Measurements from ENCODE around the gene PIEZO2. TPM values are rescaled to one million over a fixed set of nuclear protein-coding genes. Genes with fewer than 3 reads are reported as not detected.
"Not testable (repeated sequence)": the region's sequence is repeated elsewhere in the genome, so short reads cannot be mapped to it uniquely, and the experiment has no call there.

Gene PIEZO2
- total and polyA plus RNA-seq, 2 experiments from 2014 or later = 24.5 to 70.8 TPM

DNA sequence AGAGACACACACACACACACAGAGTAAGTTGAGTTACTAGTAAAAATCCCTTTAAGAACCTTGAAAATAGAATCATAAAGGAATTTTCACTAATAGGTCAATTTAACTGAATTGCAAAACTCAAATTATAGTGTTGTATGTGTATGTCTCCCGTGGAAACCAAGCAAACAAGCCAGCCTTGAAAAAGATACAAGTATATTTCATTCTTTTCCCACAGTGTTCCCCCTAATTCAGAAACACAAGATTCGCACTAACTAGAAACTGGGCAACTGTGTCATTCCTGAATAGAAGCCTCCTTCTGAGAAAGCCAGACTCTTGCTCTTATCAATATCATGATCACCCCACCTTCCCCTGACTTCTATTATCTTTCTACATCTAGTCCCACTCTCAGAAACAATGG, 229.5 kb downstream of the PIEZO2 start:
- WGBS (ENCODE audit: low lambda C conversion rate, missing lambda C conversion rate) = 94% methylated on average over 2 of the region's 2 CpGs
- TF ChIP-seq, protein P1, sequence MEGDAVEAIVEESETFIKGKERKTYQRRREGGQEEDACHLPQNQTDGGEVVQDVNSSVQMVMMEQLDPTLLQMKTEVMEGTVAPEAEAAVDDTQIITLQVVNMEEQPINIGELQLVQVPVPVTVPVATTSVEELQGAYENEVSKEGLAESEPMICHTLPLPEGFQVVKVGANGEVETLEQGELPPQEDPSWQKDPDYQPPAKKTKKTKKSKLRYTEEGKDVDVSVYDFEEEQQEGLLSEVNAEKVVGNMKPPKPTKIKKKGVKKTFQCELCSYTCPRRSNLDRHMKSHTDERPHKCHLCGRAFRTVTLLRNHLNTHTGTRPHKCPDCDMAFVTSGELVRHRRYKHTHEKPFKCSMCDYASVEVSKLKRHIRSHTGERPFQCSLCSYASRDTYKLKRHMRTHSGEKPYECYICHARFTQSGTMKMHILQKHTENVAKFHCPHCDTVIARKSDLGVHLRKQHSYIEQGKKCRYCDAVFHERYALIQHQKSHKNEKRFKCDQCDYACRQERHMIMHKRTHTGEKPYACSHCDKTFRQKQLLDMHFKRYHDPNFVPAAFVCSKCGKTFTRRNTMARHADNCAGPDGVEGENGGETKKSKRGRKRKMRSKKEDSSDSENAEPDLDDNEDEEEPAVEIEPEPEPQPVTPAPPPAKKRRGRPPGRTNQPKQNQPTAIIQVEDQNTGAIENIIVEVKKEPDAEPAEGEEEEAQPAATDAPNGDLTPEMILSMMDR (IDR thresholded peaks at IDR 0.05; ENCODE audit: poor library complexity) = no peak
- TF ChIP-seq EZH2 (IDR thresholded peaks at IDR 0.05; ENCODE audit: borderline replicate concordance) = no peak
- no peak for TF ChIP-seq EZH2phosphoT487 (IDR thresholded peaks at IDR 0.05; ENCODE audit: low read depth, severe bottlenecking, unreplicated experiment)

DNA sequence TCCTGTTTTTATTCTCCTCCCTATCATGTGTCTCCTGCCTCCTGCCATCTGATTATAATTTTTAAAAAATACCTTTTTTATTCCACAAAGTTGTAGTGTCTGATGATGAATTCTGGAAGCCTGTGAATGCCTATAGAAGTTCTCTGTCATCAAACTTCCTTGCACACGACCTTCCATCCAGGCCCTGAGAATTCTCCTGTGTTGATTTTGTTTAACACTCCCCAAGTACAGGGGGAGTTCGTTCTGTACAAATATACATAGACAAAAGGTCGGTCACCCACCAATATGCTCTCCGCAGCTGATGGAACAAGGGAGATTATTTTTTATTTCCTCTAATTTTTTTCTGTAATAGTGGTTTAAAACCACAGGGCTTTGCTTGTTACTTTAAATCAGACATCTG, 232.5 kb downstream of the PIEZO2 start:
- 41% methylated on average over 4 of the region's 4 CpGs for WGBS (ENCODE audit: low lambda C conversion rate, missing lambda C conversion rate)
- H3K4me2 ChIP-seq = no peak overlapping the region
- H3K27me3 ChIP-seq = no peaks in the 10 kb centered on the region
- TF ChIP-seq EZH2 (IDR thresholded peaks at IDR 0.05; ENCODE audit: borderline replicate concordance) = no peak
- no peak for TF ChIP-seq EZH2phosphoT487 (IDR thresholded peaks at IDR 0.05; ENCODE audit: low read depth, severe bottlenecking, unreplicated experiment)
- TF ChIP-seq, protein P1 (IDR thresholded peaks at IDR 0.05; ENCODE audit: poor library complexity) = no peak
- H3K79me2 ChIP-seq = no peaks in the 10 kb centered on the region
- DNase-seq (ENCODE audit: low spot score) = no peak
- H4K20me1 ChIP-seq (ENCODE audit: insufficient read depth, poor library complexity, severe bottlenecking) = no peaks in the 10 kb centered on the region
- H3K27ac ChIP-seq = no peak overlapping the region
- H3K9me3 ChIP-seq (ENCODE audit: low read depth) = no peaks in the 10 kb centered on the region
- peaks cover 12% of the 10 kb centered on the region for H3K4me1 ChIP-seq (ENCODE audit: insufficient read depth)
- H3K36me3 ChIP-seq (replicated peaks; ENCODE audit: insufficient read depth, low read depth) = no peaks in the 10 kb centered on the region
- H3K9me2 ChIP-seq (replicated peaks; ENCODE audit: insufficient read depth) = no peaks in the 10 kb centered on the region
- no peak overlapping the region for H3K4me3 ChIP-seq
- no peak overlapping the region for H2AFZ ChIP-seq

More for the DNA sequence above, 229.5 kb downstream of the PIEZO2 start:
- DNase-seq (ENCODE audit: low spot score) = no peak
- H3K4me1 ChIP-seq (ENCODE audit: insufficient read depth) = no peaks in the 10 kb centered on the region
- no peaks in the 10 kb centered on the region for H3K9me3 ChIP-seq (ENCODE audit: low read depth)
- no peak overlapping the region for H3K4me2 ChIP-seq
- H3K27me3 ChIP-seq = no peaks in the 10 kb centered on the region
- H2AFZ ChIP-seq = no peak overlapping the region
- no peak overlapping the region for H3K27ac ChIP-seq
- no peaks in the 10 kb centered on the region for H3K79me2 ChIP-seq
- H3K9me2 ChIP-seq (replicated peaks; ENCODE audit: insufficient read depth) = no peaks in the 10 kb centered on the region
- no peaks in the 10 kb centered on the region for H3K36me3 ChIP-seq (replicated peaks; ENCODE audit: insufficient read depth, low read depth)
- no peak overlapping the region for H3K4me3 ChIP-seq
- H4K20me1 ChIP-seq (ENCODE audit: insufficient read depth, poor library complexity, severe bottlenecking) = no peaks in the 10 kb centered on the region

DNA sequence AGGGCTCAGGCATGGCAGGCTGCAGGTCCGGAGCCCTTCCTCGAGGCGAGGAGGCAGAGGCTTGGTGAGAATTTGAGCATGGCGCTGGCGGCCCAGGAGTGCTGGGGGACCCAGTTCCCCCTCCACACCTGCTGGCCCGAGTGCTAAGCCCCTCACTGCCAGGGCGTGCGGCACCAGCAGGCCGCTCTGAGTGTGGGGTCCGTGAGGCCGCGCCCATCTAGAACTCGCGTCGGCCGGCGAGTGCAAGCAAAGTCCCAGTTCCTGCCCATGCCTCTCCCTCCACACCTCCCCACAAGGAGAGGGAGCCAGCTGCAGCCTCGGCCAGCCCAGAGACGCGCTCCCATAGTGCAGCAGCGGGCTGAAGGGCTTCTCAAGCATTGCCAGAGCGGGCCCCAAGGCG, 233.0 kb downstream of the PIEZO2 start:
- no peak overlapping the region for H3K27ac ChIP-seq
- TF ChIP-seq EZH2 (IDR thresholded peaks at IDR 0.05; ENCODE audit: borderline replicate concordance) (no peak), EZH2phosphoT487 (IDR thresholded peaks at IDR 0.05; ENCODE audit: low read depth, severe bottlenecking, unreplicated experiment) (no peak)
- TF ChIP-seq, protein P1 (IDR thresholded peaks at IDR 0.05; ENCODE audit: poor library complexity) = no peak
- no peak overlapping the region for H2AFZ ChIP-seq
- no peaks in the 10 kb centered on the region for H4K20me1 ChIP-seq (ENCODE audit: insufficient read depth, poor library complexity, severe bottlenecking)
- no peak overlapping the region for H3K4me3 ChIP-seq
- DNase-seq (ENCODE audit: low spot score) = no peak
- H3K27me3 ChIP-seq = no peaks in the 10 kb centered on the region
- H3K79me2 ChIP-seq = no peaks in the 10 kb centered on the region
- H3K4me2 ChIP-seq = no peak overlapping the region
- peaks cover 12% of the 10 kb centered on the region for H3K4me1 ChIP-seq (ENCODE audit: insufficient read depth)
- no peaks in the 10 kb centered on the region for H3K9me2 ChIP-seq (replicated peaks; ENCODE audit: insufficient read depth)
- H3K9me3 ChIP-seq (ENCODE audit: low read depth) = no peaks in the 10 kb centered on the region
- H3K36me3 ChIP-seq (replicated peaks; ENCODE audit: insufficient read depth, low read depth) = no peaks in the 10 kb centered on the region
- 91% methylated on average over 15 of the region's 23 CpGs for WGBS (ENCODE audit: low lambda C conversion rate, missing lambda C conversion rate)

DNA sequence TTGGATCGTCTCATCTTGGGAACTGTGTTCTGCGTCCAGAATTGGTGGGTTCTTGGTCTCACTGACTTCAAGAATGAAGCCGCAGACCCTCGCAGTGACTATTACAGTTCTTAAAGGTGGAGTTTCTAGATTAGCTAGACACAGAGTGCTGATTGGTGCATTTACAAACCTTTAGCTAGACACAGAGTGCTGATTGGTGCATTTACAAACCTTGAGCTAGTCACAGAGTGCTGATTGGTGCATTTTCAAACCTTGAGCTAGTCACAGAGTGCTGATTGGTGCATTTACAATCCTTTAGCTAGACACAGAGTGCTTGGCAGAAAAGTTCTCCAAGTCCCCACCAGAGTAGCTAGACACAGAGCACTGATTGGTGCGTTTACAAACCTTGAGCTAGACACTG, 233.6 kb downstream of the PIEZO2 start:
- H3K27me3 ChIP-seq; H3K79me2 ChIP-seq; H3K27ac ChIP-seq; H3K4me2 ChIP-seq; DNase-seq (ENCODE audit: low spot score); H3K36me3 ChIP-seq (replicated peaks; ENCODE audit: insufficient read depth, low read depth); H3K4me3 ChIP-seq; H3K9me2 ChIP-seq (replicated peaks; ENCODE audit: insufficient read depth); H4K20me1 ChIP-seq (ENCODE audit: insufficient read depth, poor library complexity, severe bottlenecking); H2AFZ ChIP-seq; H3K9me3 ChIP-seq (ENCODE audit: low read depth): not testable (repeated sequence)
- peaks cover 12% of the 10 kb centered on the region for H3K4me1 ChIP-seq (ENCODE audit: insufficient read depth)
- WGBS (ENCODE audit: low lambda C conversion rate, missing lambda C conversion rate) = 98% methylated on average over 5 of the region's 5 CpGs

DNA sequence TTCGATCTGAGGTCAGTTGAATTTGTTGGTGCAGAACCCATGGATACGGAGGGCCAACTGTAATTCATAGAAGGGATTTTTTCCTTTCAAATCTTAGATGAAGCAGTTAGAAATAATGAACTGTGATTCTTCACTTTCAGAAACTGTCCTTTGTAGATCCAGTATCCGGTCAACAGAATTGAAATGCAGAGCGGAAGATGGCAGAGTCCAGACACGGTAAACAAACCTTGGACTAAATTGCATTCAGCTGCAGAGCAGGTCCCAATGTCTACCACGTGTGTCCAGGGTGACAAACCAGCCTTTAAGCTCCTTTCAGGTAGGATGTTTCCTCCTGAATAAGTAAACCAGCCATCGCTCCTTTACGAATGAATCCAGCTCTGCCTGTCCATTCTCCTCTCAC, 234.8 kb downstream of the PIEZO2 start:
- H3K79me2 ChIP-seq; H3K4me2 ChIP-seq; H3K9me3 ChIP-seq (ENCODE audit: low read depth); DNase-seq (ENCODE audit: low spot score); H3K27me3 ChIP-seq; H3K4me3 ChIP-seq; H2AFZ ChIP-seq; H3K9me2 ChIP-seq (replicated peaks; ENCODE audit: insufficient read depth); H4K20me1 ChIP-seq (ENCODE audit: insufficient read depth, poor library complexity, severe bottlenecking); H3K36me3 ChIP-seq (replicated peaks; ENCODE audit: insufficient read depth, low read depth); H3K27ac ChIP-seq: not testable (repeated sequence)
- 78% methylated on average over 6 of the region's 8 CpGs for WGBS (ENCODE audit: low lambda C conversion rate, missing lambda C conversion rate)
- peaks cover 12% of the 10 kb centered on the region for H3K4me1 ChIP-seq (ENCODE audit: insufficient read depth)

Data from hepatocyte (in vitro differentiated cells).